Ishikawa (cell line): ENCODE results near the gene DOK7.

Experiments
- MAX ChIP-seq: IDR thresholded peaks from 2 replicates; pipeline ENCODE4 v1.6.1; 2012
- REST ChIP-seq: IDR thresholded peaks from 2 replicates; pipeline ENCODE4 v1.6.1; 2012; ENCODE audit warnings: low read depth, mild to moderate bottlenecking
- TAF1 ChIP-seq: IDR thresholded peaks from 2 replicates; pipeline ENCODE4 v1.6.1; 2012; ENCODE audit warnings: low read depth, mild to moderate bottlenecking

GRCh38 chr4:3495204-3495975 is 32.3 kb downstream of the DOK7 start:
- no peak for TF ChIP-seq TAF1
- no peak for TF ChIP-seq REST
- no peak for TF ChIP-seq MAX
